HG02884 (cell line): ENCODE data around the gene RASGEF1C.
"Not testable (repeated sequence)": the region's sequence is repeated elsewhere in the genome, so short reads cannot be mapped to it uniquely, and the experiment has no call there.

Experiments
- ATAC-seq: cut with Tn5 transposase; IDR thresholded peaks from one replicate; pipeline ENCODE4 v1.9.1; 2021; ENCODE audit warnings: mild to moderate bottlenecking, moderate library complexity; ENCODE audit not compliant: unreplicated experiment

Gene RASGEF1C

GRCh38 chr5:180137401-180138213, 71.4 kb downstream of the RASGEF1C start:
- ATAC-seq = no peak

- no peak for ATAC-seq
Measured at GRCh38 chr5:180136630-180137381, 72.2 kb downstream of the RASGEF1C start.

- ATAC-seq = no peak
Measured at GRCh38 chr5:180135967-180136629, 72.9 kb downstream of the RASGEF1C start.

- ATAC-seq = no peak
Measured at GRCh38 chr5:180135128-180135955, 73.7 kb downstream of the RASGEF1C start.

GRCh38 chr5:180133971-180134508, 75.0 kb downstream of the RASGEF1C start:
- ATAC-seq = no peak

GRCh38 chr5:180133551-180133950, 75.5 kb downstream of the RASGEF1C start:
- ATAC-seq = no peak

- no peak for ATAC-seq
Measured at GRCh38 chr5:180133060-180133459, 76.0 kb downstream of the RASGEF1C start.

- ATAC-seq = no peak
Measured at GRCh38 chr5:180130876-180131740, 77.9 kb downstream of the RASGEF1C start.

- no peak for ATAC-seq
Measured at GRCh38 chr5:180130291-180130869, 78.6 kb downstream of the RASGEF1C start.

- no peak for ATAC-seq
Measured at GRCh38 chr5:180129291-180130190, 79.5 kb downstream of the RASGEF1C start.

GRCh38 chr5:180128671-180129261, 80.2 kb downstream of the RASGEF1C start:
- no peak for ATAC-seq

- ATAC-seq = no peak
Measured at GRCh38 chr5:180127682-180128670, 81.0 kb downstream of the RASGEF1C start.

GRCh38 chr5:180126716-180127681, 82.0 kb downstream of the RASGEF1C start:
- no peak for ATAC-seq

- ATAC-seq = not testable (repeated sequence)
Measured at GRCh38 chr5:180126156-180126555, 82.9 kb downstream of the RASGEF1C start.

GRCh38 chr5:180124662-180125061, 84.3 kb downstream of the RASGEF1C start:
- ATAC-seq = not testable (repeated sequence)
